Naive thymus-derived CD8-positive, alpha-beta T cell (primary cell): ENCODE measurements around the gene HM13. TPM values are rescaled to one million over a fixed set of nuclear protein-coding genes. Genes with fewer than 3 reads are reported as not detected.
"Not testable (repeated sequence)": the region's sequence is repeated elsewhere in the genome, so short reads cannot be mapped to it uniquely, and the experiment has no call there.

Experiments used
- ATAC-seq, 2 donors: fragments of 150-1000 bp; cut with Tn5 transposase in 1 of 2; sonication (Bioruptor Pico), chemical (Tn5 transposase) in 1 of 2; 1 replicate in 1 of 2; 2 replicates in 1 of 2; pipeline ENCODE4 v1.10.0; 2021; ENCODE audit warnings: mild to moderate bottlenecking in 2 of 2, moderate library complexity in 2 of 2
- POLR2A ChIA-PET: fragments of 350-600 bp; sonication (Branson Sonifier 250); formaldehyde crosslinking; loops from one replicate; lab custom pipeline; 2021; ENCODE audit warnings: antibody characterized with exemption; lab: Charles Lee
- DNase-seq, 10 donors: peaks; one replicate each; pipeline versions ENCODE4 v3.0.0 to v3.0.0-alpha.2; 2020 to 2022
- H3K27ac Mint-ChIP-seq, 10 donors: one replicate each; pipeline ENCODE4 v1.8.0; 2020 to 2022; ENCODE audit warnings: mild to moderate bottlenecking in 10 of 10, mixed read lengths in 10 of 10, moderate library complexity in 4 of 10, inconsistent platforms in 1 of 10
- H3K27me3 Mint-ChIP-seq, 5 donors: one replicate each; pipeline ENCODE4 v1.8.0; 2021 to 2022; ENCODE audit warnings: mixed read lengths in 5 of 5
- H3K36me3 Mint-ChIP-seq, 3 donors: one replicate each; pipeline ENCODE4 v1.8.0; 2020 to 2022; ENCODE audit warnings: mixed read lengths in 3 of 3, mild to moderate bottlenecking in 2 of 3, inconsistent platforms in 1 of 3
- H3K4me1 Mint-ChIP-seq, 4 donors: one replicate each; pipeline ENCODE4 v1.8.0; 2021 to 2022; ENCODE audit warnings: mixed read lengths in 4 of 4
- H3K4me3 Mint-ChIP-seq, 10 donors: one replicate each; pipeline ENCODE4 v1.8.0; 2020 to 2022; ENCODE audit warnings: mild to moderate bottlenecking in 10 of 10, mixed read lengths in 10 of 10, moderate library complexity in 6 of 10, inconsistent platforms in 1 of 10
- H3K9me3 Mint-ChIP-seq, 9 donors: one replicate each; pipeline ENCODE4 v1.8.0; 2020 to 2022; ENCODE audit warnings: mixed read lengths in 9 of 9, mild to moderate bottlenecking in 3 of 9, inconsistent platforms in 1 of 9, moderate library complexity in 1 of 9
- polyA plus RNA-seq, 3 donors: library from polyadenylated mRNA; unstranded; fragments of 300-500 nt; fragmentation: Illumina TruSeq; gene quantifications; one replicate each; pipeline ENCODE4 v1.2.3, GENCODE V29; 2021
- total RNA-seq, 8 experiments: library from RNA in 2 of 8; stranded (reverse) in 2 of 8; gene quantifications; one replicate each; pipeline ENCODE4 v1.2.3 and lab custom pipeline; 2021 to 2026

Gene HM13
- total and polyA plus RNA-seq, 5 experiments from 2014 or later: 96.5 to 115 (median 109) TPM

- peaks cover 9 to 33% (median 25%) of the 10 kb centered on the region in 4 donors for H3K4me1 Mint-ChIP-seq
- peak overlapping the region in 6 of 10 donors; percentile 17 to 79 (median 40) for H3K27ac Mint-ChIP-seq
- no peaks in the 10 kb centered on the region for H3K9me3 Mint-ChIP-seq
- ATAC-seq (no peak), DNase-seq (no peak)
- no peaks in the 10 kb centered on the region for H3K27me3 Mint-ChIP-seq
- H3K36me3 Mint-ChIP-seq: peaks cover 0 to 90% (median 21%) of the 10 kb centered on the region in 3 donors
- H3K4me3 Mint-ChIP-seq: no peak overlapping the region
- POLR2A ChIA-PET: no interaction called here
Observed at GRCh38 chr20:31537890-31538289, 23.6 kb downstream of the HM13 start.

DNA sequence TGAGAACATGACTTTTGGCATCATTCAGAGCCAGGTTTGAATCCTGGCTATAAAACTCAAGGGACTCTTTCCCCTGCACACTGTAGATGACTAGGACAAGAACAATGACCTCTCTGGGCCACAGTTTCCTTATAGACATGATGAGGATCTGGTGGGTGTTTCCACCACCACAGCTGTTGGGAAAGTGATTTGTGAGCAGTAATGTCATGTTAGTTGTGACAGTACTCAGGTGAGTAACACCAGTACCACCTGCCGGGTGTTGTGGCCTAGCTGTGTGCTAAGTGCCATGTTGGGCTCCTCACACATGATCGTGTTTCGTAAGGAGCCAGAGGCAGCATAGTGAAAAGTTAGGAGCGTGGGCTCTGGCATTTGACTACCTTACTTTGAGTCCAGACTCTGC lies 24.1 kb downstream of the HM13 start:
- peaks cover 0 to 86% (median 21%) of the 10 kb centered on the region in 3 donors for H3K36me3 Mint-ChIP-seq
- H3K4me3 Mint-ChIP-seq: no peak overlapping the region
- peak overlapping the region in 5 of 10 donors; percentile 17 to 56 (median 30) for H3K27ac Mint-ChIP-seq
- DNase-seq (no peak), ATAC-seq (no peak)
- no peaks in the 10 kb centered on the region for H3K27me3 Mint-ChIP-seq
- POLR2A ChIA-PET: no interaction called here
- H3K4me1 Mint-ChIP-seq: peaks cover 9 to 35% (median 26%) of the 10 kb centered on the region in 4 donors
- no peaks in the 10 kb centered on the region for H3K9me3 Mint-ChIP-seq

- not testable (repeated sequence) for H3K4me3 Mint-ChIP-seq, ATAC-seq, DNase-seq, H3K9me3 Mint-ChIP-seq, H3K27ac Mint-ChIP-seq, H3K27me3 Mint-ChIP-seq
- POLR2A ChIA-PET: interaction anchor here (0.6 kb wide), 1 partner anchor 71 kb away, joined by 3 read pairs; no protein-coding TSS in a partner anchor
- Mint-ChIP-seq H3K4me1 (peaks cover 9 to 38% (median 23%) of the 10 kb centered on the region in 4 donors), H3K36me3 (peaks cover 0 to 76% (median 21%) of the 10 kb centered on the region in 3 donors)
Observed at GRCh38 chr20:31539636-31540035, 25.4 kb downstream of the HM13 start.

GRCh38 chr20:31540406-31540805 lies 26.2 kb downstream of the HM13 start:
- DNase-seq (no peak), ATAC-seq (no peak)
- H3K27me3 Mint-ChIP-seq: no peaks in the 10 kb centered on the region
- H3K4me3 Mint-ChIP-seq: no peak overlapping the region
- peak overlapping the region in 3 of 10 donors; percentile 47 to 61 (median 56) for H3K27ac Mint-ChIP-seq
- POLR2A ChIA-PET: no interaction called here
- peaks cover 0 to 73% (median 25%) of the 10 kb centered on the region in 3 donors for H3K36me3 Mint-ChIP-seq
- H3K4me1 Mint-ChIP-seq: peaks cover 14 to 38% (median 26%) of the 10 kb centered on the region in 4 donors
- no peaks in the 10 kb centered on the region for H3K9me3 Mint-ChIP-seq

DNA sequence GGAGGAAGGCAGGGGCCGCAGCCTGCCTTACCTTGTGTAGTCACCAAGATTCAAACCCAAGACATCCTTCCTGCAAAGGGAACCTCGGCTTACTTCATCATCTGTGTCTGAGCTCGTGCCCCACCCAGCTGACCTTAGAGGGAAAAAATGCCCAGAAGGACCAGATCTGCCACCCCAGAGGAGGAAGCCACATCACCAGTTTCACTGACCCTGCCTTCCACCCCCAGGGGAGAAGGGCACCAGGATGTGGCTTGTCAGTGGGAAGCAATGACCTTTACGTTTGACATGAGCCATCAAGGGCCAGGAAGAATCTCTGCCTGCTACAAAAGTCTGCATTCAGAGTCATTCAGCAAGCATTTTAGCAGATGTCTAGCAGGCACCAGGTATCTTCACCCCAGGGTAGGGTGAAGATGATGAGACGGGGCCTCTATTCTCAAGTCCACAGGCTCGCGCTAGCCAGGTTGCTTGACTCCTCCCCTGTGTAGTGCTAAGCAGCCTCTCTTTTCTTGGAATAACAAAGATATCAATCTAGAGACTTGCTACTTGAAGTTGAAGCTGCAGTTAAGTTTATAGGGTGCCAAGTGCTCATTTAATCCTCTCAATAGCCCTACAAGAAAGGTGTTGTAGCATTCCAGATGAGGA lies 28.1 kb downstream of the HM13 start:
- peaks cover 0 to 63% (median 25%) of the 10 kb centered on the region in 3 donors for H3K36me3 Mint-ChIP-seq
- DNase-seq: no peak
- H3K27me3 Mint-ChIP-seq: no peaks in the 10 kb centered on the region
- POLR2A ChIA-PET: interaction anchor here (0.9 kb wide), 1 partner anchor 38 kb away, joined by 5 read pairs; no protein-coding TSS in a partner anchor
- no peaks in the 10 kb centered on the region for H3K9me3 Mint-ChIP-seq
- peak overlapping the region in 9 of 10 donors; percentile 62 to 89 (median 75) for H3K27ac Mint-ChIP-seq
- peak overlapping the region in 1 of 10 donors; percentile 19 for H3K4me3 Mint-ChIP-seq
- no peak for ATAC-seq
- H3K4me1 Mint-ChIP-seq: peaks cover 6 to 34% (median 19%) of the 10 kb centered on the region in 4 donors

GRCh38 chr20:31542963-31543362 lies 28.7 kb downstream of the HM13 start:
- peak overlapping the region in 7 of 10 donors; percentile 40 to 79 (median 68) for H3K27ac Mint-ChIP-seq
- POLR2A ChIA-PET: no interaction called here
- no peaks in the 10 kb centered on the region for H3K27me3 Mint-ChIP-seq
- ATAC-seq (no peak), DNase-seq (no peak)
- no peaks in the 10 kb centered on the region for H3K9me3 Mint-ChIP-seq
- peak overlapping the region in 1 of 10 donors; percentile 14 for H3K4me3 Mint-ChIP-seq
- peaks cover 6 to 34% (median 18%) of the 10 kb centered on the region in 4 donors for H3K4me1 Mint-ChIP-seq
- peaks cover 0 to 63% (median 21%) of the 10 kb centered on the region in 3 donors for H3K36me3 Mint-ChIP-seq

DNA sequence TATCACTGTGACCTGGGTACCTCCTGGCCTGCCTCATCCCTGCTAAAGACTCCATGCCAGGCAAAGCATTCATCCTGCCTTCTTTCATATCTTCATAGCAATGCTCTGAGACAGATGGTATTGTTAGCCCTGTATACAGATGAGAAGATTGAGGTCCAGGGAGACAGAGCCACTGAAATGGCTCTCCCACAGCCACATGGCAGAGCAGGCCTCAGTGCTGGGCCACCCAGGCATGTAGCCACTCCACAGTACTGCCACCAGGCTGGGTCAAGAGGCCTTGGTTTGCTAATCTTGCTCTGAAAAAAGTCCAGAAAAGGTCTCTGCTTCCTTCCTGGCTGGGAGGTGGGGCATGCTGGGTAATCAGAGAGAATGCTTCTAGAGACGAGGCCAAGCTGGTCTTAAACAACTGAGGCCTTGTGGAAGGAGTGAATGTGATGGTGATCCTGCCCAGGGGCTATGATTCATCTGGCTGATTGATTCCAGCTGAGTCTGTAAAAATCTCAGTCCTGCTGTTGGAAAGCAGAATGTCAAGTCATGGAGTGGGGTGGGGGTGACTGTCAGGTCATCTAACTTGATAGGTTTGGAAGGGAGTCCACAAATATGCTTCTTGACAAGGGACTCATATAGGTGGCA lies 29.8 kb downstream of the HM13 start:
- no peaks in the 10 kb centered on the region for H3K27me3 Mint-ChIP-seq
- H3K9me3 Mint-ChIP-seq: no peaks in the 10 kb centered on the region
- peaks cover 0 to 60% (median 11%) of the 10 kb centered on the region in 3 donors for H3K36me3 Mint-ChIP-seq
- H3K27ac Mint-ChIP-seq: peak overlapping the region in 6 of 10 donors; percentile 18 to 90 (median 69)
- DNase-seq: no peak
- POLR2A ChIA-PET: no interaction called here
- no peak overlapping the region for H3K4me3 Mint-ChIP-seq
- no peak for ATAC-seq
- H3K4me1 Mint-ChIP-seq: peaks cover 11 to 43% (median 25%) of the 10 kb centered on the region in 4 donors

GRCh38 chr20:31544600-31544999 lies 30.4 kb downstream of the HM13 start:
- ATAC-seq (no peak), DNase-seq (no peak)
- no peaks in the 10 kb centered on the region for H3K9me3 Mint-ChIP-seq
- no peak overlapping the region for H3K4me3 Mint-ChIP-seq
- peaks cover 0 to 60% (median 8%) of the 10 kb centered on the region in 3 donors for H3K36me3 Mint-ChIP-seq
- peaks cover 10 to 46% (median 28%) of the 10 kb centered on the region in 4 donors for H3K4me1 Mint-ChIP-seq
- H3K27ac Mint-ChIP-seq: peak overlapping the region in 7 of 10 donors; percentile 8 to 90 (median 57)
- no peaks in the 10 kb centered on the region for H3K27me3 Mint-ChIP-seq
- POLR2A ChIA-PET: no interaction called here

DNA sequence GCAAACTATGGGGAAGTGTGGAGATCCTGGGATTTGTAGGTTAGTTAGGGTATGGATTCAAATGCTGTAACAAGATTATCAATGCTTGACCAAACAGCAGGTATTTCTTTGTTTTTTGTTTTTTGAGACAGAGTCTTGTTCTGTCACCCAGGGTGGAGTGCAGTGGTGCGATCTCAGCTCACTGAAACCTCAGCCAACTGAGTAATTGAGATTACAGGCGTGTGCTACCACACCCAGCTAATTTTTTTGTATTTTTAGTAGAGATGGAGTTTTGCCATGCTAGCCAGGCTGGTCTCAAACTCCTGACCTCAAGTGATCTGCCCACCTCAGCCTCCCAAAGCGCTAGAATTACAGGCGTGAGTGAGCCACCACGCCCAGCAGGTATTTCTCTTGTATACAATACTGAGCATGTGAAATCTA lies 31.4 kb downstream of the HM13 start:
- Mint-ChIP-seq H3K36me3 (peaks cover 0 to 60% (median 6%) of the 10 kb centered on the region in 3 donors), H3K27ac (peak overlapping the region in 7 of 10 donors; percentile 11 to 67 (median 52)), H3K4me1 (peaks cover 10 to 46% (median 32%) of the 10 kb centered on the region in 4 donors), H3K4me3 (peak overlapping the region in 4 of 10 donors; percentile 12 to 63 (median 36))
- H3K9me3 Mint-ChIP-seq, ATAC-seq, DNase-seq, H3K27me3 Mint-ChIP-seq: not testable (repeated sequence)
- POLR2A ChIA-PET: interaction anchor here (0.6 kb wide), 1 partner anchor 10 kb away, joined by 3 read pairs; no protein-coding TSS in a partner anchor

GRCh38 chr20:31547017-31547675 lies 32.9 kb downstream of the HM13 start:
- H3K27ac Mint-ChIP-seq: peak overlapping the region; percentile 93 to 99 (median 98)
- H3K4me3 Mint-ChIP-seq: peak overlapping the region; percentile 88 to 93 (median 92)
- peaks cover 0 to 66% (median 6%) of the 10 kb centered on the region in 3 donors for H3K36me3 Mint-ChIP-seq
- DNase-seq (peak; percentile 62 to 87 (median 78)), ATAC-seq (peak; percentile 86 to 88)
- no peaks in the 10 kb centered on the region for H3K9me3 Mint-ChIP-seq
- POLR2A ChIA-PET: interaction anchor here (0.5 to 1.7 kb wide), 5 partner anchors 12 to 1342 kb away, joined by 3 to 8 read pairs (median 3); no protein-coding TSS in a partner anchor
- H3K4me1 Mint-ChIP-seq: peaks cover 15 to 40% (median 30%) of the 10 kb centered on the region in 4 donors
- H3K27me3 Mint-ChIP-seq: no peaks in the 10 kb centered on the region

DNA sequence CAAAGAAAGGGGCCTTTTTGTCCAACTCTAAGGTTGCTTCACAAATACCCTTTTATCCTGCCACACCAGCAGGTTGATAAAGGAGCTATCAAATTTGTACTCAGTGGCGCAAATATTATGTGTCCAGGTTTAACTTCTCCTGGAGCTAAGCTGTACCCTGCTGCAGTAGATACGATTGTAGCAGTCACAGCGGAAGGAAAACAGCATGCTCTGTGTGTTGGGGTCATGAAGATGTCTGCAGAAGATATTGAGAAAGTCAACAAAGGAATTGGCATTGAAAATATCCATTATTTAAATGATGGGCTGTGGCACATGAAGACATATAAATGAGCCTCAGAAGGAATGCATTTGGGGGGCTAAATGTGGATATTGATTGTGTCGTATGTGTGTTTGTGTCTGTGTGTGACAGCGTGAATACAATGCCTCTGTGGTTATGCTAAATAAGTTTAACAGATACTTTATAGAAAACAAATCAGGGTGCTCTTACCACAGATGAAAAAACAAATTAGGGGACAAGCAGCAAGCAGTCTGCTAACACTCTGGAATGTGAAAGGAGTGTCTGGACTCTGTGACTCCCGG lies 33.6 kb downstream of the HM13 start:
- ATAC-seq: peak; percentile 13 to 18
- peak overlapping the region; percentile 93 to 99 (median 98) for H3K27ac Mint-ChIP-seq
- no peak for DNase-seq
- no peaks in the 10 kb centered on the region for H3K9me3 Mint-ChIP-seq
- POLR2A ChIA-PET: interaction anchor here (0.5 to 1.7 kb wide), 2 partner anchors 25 to 65 kb away, joined by 3 to 8 read pairs; no protein-coding TSS in a partner anchor
- no peaks in the 10 kb centered on the region for H3K27me3 Mint-ChIP-seq
- H3K4me1 Mint-ChIP-seq: peaks cover 15 to 34% (median 28%) of the 10 kb centered on the region in 4 donors
- H3K4me3 Mint-ChIP-seq: peak overlapping the region; percentile 88 to 93 (median 92)
- peaks cover 0 to 64% (median 6%) of the 10 kb centered on the region in 3 donors for H3K36me3 Mint-ChIP-seq
